A673 (cell line): ENCODE results near the gene APOBEC3C.

Source experiments
- EZH2 ChIP-seq: fragments of 200-600 bp; sonication (generic); IDR thresholded peaks from 2 replicates; pipeline ENCODE4 v1.6.1; 2017; ENCODE audit warnings: borderline replicate concordance, low read depth, mild to moderate bottlenecking, mixed read lengths, antibody characterized with exemption, low read length; ENCODE audit not compliant: poor library complexity, severe bottlenecking
- TF ChIP-seq, protein P1 (sequence below): fragments of 300-800, 200-600 bp; sonication (generic); conservative IDR thresholded peaks from 2 replicates; pipeline ENCODE4 v1.5.1; 2017; ENCODE audit warnings: low read depth, mild to moderate bottlenecking, antibody characterized with exemption, low read length, moderate library complexity, mixed read lengths

GRCh38 chr22:38997518-38997917 is 16.5 kb upstream of the APOBEC3C start:
- TF ChIP-seq, protein P1, sequence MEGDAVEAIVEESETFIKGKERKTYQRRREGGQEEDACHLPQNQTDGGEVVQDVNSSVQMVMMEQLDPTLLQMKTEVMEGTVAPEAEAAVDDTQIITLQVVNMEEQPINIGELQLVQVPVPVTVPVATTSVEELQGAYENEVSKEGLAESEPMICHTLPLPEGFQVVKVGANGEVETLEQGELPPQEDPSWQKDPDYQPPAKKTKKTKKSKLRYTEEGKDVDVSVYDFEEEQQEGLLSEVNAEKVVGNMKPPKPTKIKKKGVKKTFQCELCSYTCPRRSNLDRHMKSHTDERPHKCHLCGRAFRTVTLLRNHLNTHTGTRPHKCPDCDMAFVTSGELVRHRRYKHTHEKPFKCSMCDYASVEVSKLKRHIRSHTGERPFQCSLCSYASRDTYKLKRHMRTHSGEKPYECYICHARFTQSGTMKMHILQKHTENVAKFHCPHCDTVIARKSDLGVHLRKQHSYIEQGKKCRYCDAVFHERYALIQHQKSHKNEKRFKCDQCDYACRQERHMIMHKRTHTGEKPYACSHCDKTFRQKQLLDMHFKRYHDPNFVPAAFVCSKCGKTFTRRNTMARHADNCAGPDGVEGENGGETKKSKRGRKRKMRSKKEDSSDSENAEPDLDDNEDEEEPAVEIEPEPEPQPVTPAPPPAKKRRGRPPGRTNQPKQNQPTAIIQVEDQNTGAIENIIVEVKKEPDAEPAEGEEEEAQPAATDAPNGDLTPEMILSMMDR, result no peak
- no peak for TF ChIP-seq EZH2
